ENCODE results near the gene TCFL5.

- TF ChIP-seq CTCF (IDR thresholded peaks at IDR 0.05; ENCODE audit: borderline replicate concordance, extremely low read depth, low read length, poor library complexity, severe bottlenecking) (no peak), EZH2 (IDR thresholded peaks at IDR 0.05; ENCODE audit: borderline replicate concordance, low read depth, low read length, severe bottlenecking) (no peak)
These were observed 38.0 kb upstream of the TCFL5 start for GRCh38 chr20:62899633-62900051.

All from DND-41 (cell line).